ENCODE results near the gene GALNT13. TPM values are rescaled to one million over a fixed set of nuclear protein-coding genes. Genes with fewer than 3 reads are reported as not detected.

Gene GALNT13
- total and polyA plus RNA-seq, 2 donors (not counting 1 experiment from before 2014, with no cell fraction given): not detected

DNA sequence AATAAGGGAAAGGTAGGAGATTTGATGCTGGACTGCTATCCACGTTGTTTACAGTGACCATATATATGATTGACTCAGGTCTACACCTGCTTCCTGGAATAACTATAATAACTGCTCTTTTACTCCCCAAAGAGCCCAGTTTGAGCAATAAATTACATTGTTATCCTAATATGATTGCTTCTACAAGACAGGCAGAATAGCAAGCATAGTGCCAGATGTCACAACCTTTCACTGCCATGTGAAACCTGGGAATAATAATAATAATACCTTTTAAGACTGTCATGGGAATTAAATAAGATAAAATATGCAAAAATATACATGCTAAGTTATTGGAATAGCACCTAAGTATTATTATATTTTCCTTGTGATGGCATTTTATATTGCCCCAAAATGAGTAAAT, 298.7 kb downstream of the GALNT13 start:
- Histone ChIP-seq H3K4me2 (replicated peaks; ENCODE audit: low read depth, low read length, poor library complexity, severe bottlenecking) (no peak overlapping the region), H3K4me3 (ENCODE audit: control extremely low read depth in 1 of 5, extremely low read depth in 1 of 5, insufficient read depth in 1 of 5, low read depth in 2 of 5, low read length in 4 of 5) (no peak overlapping the region), H3K9me3 (ENCODE audit: control extremely low read depth in 1 of 3, control insufficient read depth in 2 of 3, insufficient read depth in 1 of 3, low read length in 2 of 3) (peaks cover 0 to 3% (median 2%) of the 10 kb centered on the region in 3 donors), H3K36me3 (replicated peaks in 1 of 2; ENCODE audit: control extremely low read depth in 1 of 2, control insufficient read depth in 1 of 2, extremely low read depth in 1 of 2, insufficient read depth in 2 of 2, low read length in 1 of 2) (no peaks in the 10 kb centered on the region), H3K9ac (ENCODE audit: low read length) (no peak overlapping the region), H3K27me3 (replicated peaks in 1 of 4; ENCODE audit: control extremely low read depth in 1 of 4, control insufficient read depth in 3 of 4, insufficient read depth in 4 of 4, low read length in 3 of 4) (no peaks in the 10 kb centered on the region), H3K79me2 (ENCODE audit: control insufficient read depth, insufficient read depth, low read length) (no peaks in the 10 kb centered on the region), H4K20me1 (ENCODE audit: control insufficient read depth, insufficient read depth, low read length, poor library complexity, severe bottlenecking) (no peaks in the 10 kb centered on the region), H3K4me1 (ENCODE audit: control insufficient read depth in 2 of 2, insufficient read depth in 2 of 2, low read length in 2 of 2) (no peaks in the 10 kb centered on the region), H3K27ac (ENCODE audit: low read length in 2 of 2) (no peak overlapping the region), H2AFZ (ENCODE audit: insufficient read depth, low read depth, low read length, poor library complexity, severe bottlenecking) (no peak overlapping the region)
- Mint-ChIP-seq H3K27me3 (no peaks in the 10 kb centered on the region), H3K27ac (no peak overlapping the region), H3K4me3 (no peak overlapping the region), H3K9me3 (ENCODE audit: insufficient read depth) (peaks cover 3% of the 10 kb centered on the region), H3K4me1 (no peaks in the 10 kb centered on the region)
- WGBS (ENCODE audit: insufficient coverage): no CpG with 5 or more reads among the region's 1 CpG
- DNase-seq (no peak), ATAC-seq (ENCODE audit: low read depth) (no peak)
- intact Hi-C loops (cut with micrococcal nuclease): no loop called here
- POLR2A ChIA-PET: no interaction called here
- no peak for TF ChIP-seq EZH2 (IDR thresholded peaks at IDR 0.05; ENCODE audit: borderline replicate concordance, insufficient read depth, low read depth, low read length, poor library complexity, severe bottlenecking)
- TF ChIP-seq, protein P1, sequence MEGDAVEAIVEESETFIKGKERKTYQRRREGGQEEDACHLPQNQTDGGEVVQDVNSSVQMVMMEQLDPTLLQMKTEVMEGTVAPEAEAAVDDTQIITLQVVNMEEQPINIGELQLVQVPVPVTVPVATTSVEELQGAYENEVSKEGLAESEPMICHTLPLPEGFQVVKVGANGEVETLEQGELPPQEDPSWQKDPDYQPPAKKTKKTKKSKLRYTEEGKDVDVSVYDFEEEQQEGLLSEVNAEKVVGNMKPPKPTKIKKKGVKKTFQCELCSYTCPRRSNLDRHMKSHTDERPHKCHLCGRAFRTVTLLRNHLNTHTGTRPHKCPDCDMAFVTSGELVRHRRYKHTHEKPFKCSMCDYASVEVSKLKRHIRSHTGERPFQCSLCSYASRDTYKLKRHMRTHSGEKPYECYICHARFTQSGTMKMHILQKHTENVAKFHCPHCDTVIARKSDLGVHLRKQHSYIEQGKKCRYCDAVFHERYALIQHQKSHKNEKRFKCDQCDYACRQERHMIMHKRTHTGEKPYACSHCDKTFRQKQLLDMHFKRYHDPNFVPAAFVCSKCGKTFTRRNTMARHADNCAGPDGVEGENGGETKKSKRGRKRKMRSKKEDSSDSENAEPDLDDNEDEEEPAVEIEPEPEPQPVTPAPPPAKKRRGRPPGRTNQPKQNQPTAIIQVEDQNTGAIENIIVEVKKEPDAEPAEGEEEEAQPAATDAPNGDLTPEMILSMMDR (IDR thresholded peaks at IDR 0.05): no peak
- CTCF ChIA-PET: no interaction called here

GRCh38 chr2:154173164-154173563, 301.4 kb downstream of the GALNT13 start:
- H3K4me3 ChIP-seq (ENCODE audit: control extremely low read depth in 1 of 5, extremely low read depth in 1 of 5, insufficient read depth in 1 of 5, low read depth in 2 of 5, low read length in 4 of 5): no peak overlapping the region
- no peak overlapping the region for H3K9ac ChIP-seq (ENCODE audit: low read length)
- peaks cover 3% of the 10 kb centered on the region for H3K9me3 Mint-ChIP-seq (ENCODE audit: insufficient read depth)
- TF ChIP-seq EZH2 (IDR thresholded peaks at IDR 0.05; ENCODE audit: borderline replicate concordance, insufficient read depth, low read depth, low read length, poor library complexity, severe bottlenecking): no peak
- TF ChIP-seq, protein P1 (IDR thresholded peaks at IDR 0.05): no peak
- H4K20me1 ChIP-seq (ENCODE audit: control insufficient read depth, insufficient read depth, low read length, poor library complexity, severe bottlenecking): no peaks in the 10 kb centered on the region
- H2AFZ ChIP-seq (ENCODE audit: insufficient read depth, low read depth, low read length, poor library complexity, severe bottlenecking): no peak overlapping the region
- no peak overlapping the region for H3K4me3 Mint-ChIP-seq
- H3K27me3 ChIP-seq (replicated peaks in 1 of 4; ENCODE audit: control extremely low read depth in 1 of 4, control insufficient read depth in 3 of 4, insufficient read depth in 4 of 4, low read length in 3 of 4): no peaks in the 10 kb centered on the region
- H3K4me1 ChIP-seq (ENCODE audit: control insufficient read depth in 2 of 2, insufficient read depth in 2 of 2, low read length in 2 of 2): no peaks in the 10 kb centered on the region
- intact Hi-C loops (cut with micrococcal nuclease): no loop called here
- H3K27ac ChIP-seq (ENCODE audit: low read length in 2 of 2): no peak overlapping the region
- no peaks in the 10 kb centered on the region for H3K79me2 ChIP-seq (ENCODE audit: control insufficient read depth, insufficient read depth, low read length)
- no peaks in the 10 kb centered on the region for H3K27me3 Mint-ChIP-seq
- H3K9me3 ChIP-seq (ENCODE audit: control extremely low read depth in 1 of 3, control insufficient read depth in 2 of 3, insufficient read depth in 1 of 3, low read length in 2 of 3): peaks cover 0 to 1% (median 0%) of the 10 kb centered on the region in 3 donors
- DNase-seq (no peak), ATAC-seq (ENCODE audit: low read depth) (no peak)
- CTCF ChIA-PET: no interaction called here
- WGBS (ENCODE audit: insufficient coverage): no CpG with 5 or more reads among the region's 2 CpGs
- POLR2A ChIA-PET: no interaction called here
- no peak overlapping the region for H3K27ac Mint-ChIP-seq
- no peak overlapping the region for H3K4me2 ChIP-seq (replicated peaks; ENCODE audit: low read depth, low read length, poor library complexity, severe bottlenecking)
- no peaks in the 10 kb centered on the region for H3K4me1 Mint-ChIP-seq
- H3K36me3 ChIP-seq (replicated peaks in 1 of 2; ENCODE audit: control extremely low read depth in 1 of 2, control insufficient read depth in 1 of 2, extremely low read depth in 1 of 2, insufficient read depth in 2 of 2, low read length in 1 of 2): no peaks in the 10 kb centered on the region
